Measurements from ENCODE around the gene PLA2G12B. TPM values are rescaled to one million over a fixed set of nuclear protein-coding genes. Genes with fewer than 3 reads are reported as not detected.

Gene PLA2G12B
- total and polyA plus RNA-seq, 2 experiments from 2014 or later, result not detected

DNA sequence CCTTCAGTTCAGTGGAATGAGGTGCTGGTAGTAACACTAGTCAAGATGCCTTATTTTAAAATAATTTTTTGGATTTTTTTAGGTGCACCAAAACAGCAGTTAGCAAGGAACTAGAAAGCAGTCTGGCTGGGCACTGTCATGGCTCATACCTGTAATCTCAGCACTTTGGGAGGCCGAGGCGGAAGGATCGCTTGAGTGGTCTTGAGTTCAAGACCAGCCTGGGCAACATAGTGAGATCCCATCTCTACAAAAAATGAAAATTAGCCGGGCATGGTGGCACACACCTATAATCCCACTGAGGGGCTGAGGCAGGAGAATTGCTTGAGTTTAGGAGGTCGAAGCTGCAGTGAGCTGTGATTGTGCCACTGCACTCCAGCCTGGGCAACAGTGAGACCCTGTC is 25.8 kb downstream of the PLA2G12B start:
- Histone ChIP-seq H3K4me2 (no peak overlapping the region), H3K36me3 (ENCODE audit: insufficient read depth) (no peaks in the 10 kb centered on the region), H3K27me3 (ENCODE audit: insufficient read depth) (no peaks in the 10 kb centered on the region), H3K4me1 (ENCODE audit: insufficient read depth) (no peaks in the 10 kb centered on the region), H4K20me1 (replicated peaks; ENCODE audit: insufficient read depth) (no peaks in the 10 kb centered on the region), H3F3A (replicated peaks; ENCODE audit: low read depth) (no peaks in the 10 kb centered on the region), H3K4me3 (no peak overlapping the region), H3K27ac (ENCODE audit: low read depth) (no peak overlapping the region), H3K79me2 (replicated peaks; ENCODE audit: insufficient read depth) (no peaks in the 10 kb centered on the region), H3K9me2 (ENCODE audit: insufficient read depth) (no peaks in the 10 kb centered on the region), H2AFZ (no peak overlapping the region)
- H3K9me3 Mint-ChIP-seq, result no peaks in the 10 kb centered on the region
- no peaks in the 10 kb centered on the region for H3K4me1 Mint-ChIP-seq
- H3K36me3 Mint-ChIP-seq (ENCODE audit: low read depth), result no peaks in the 10 kb centered on the region
- no peak overlapping the region for H3K4me3 Mint-ChIP-seq
- no peaks in the 10 kb centered on the region for H3K27me3 Mint-ChIP-seq (ENCODE audit: insufficient read depth, low read depth, poor library complexity)
- ATAC-seq (no peak), DNase-seq (ENCODE audit: low spot score) (no peak)
- TF ChIP-seq ZNF114 (CRISPR knock-in tag; IDR thresholded peaks at IDR 0.05) (no peak), EZH2 (IDR thresholded peaks at IDR 0.05; ENCODE audit: low read depth, unreplicated experiment) (no peak), EZH2phosphoT487 (IDR thresholded peaks at IDR 0.05; ENCODE audit: unreplicated experiment) (no peak)
- TF ChIP-seq, protein P1, sequence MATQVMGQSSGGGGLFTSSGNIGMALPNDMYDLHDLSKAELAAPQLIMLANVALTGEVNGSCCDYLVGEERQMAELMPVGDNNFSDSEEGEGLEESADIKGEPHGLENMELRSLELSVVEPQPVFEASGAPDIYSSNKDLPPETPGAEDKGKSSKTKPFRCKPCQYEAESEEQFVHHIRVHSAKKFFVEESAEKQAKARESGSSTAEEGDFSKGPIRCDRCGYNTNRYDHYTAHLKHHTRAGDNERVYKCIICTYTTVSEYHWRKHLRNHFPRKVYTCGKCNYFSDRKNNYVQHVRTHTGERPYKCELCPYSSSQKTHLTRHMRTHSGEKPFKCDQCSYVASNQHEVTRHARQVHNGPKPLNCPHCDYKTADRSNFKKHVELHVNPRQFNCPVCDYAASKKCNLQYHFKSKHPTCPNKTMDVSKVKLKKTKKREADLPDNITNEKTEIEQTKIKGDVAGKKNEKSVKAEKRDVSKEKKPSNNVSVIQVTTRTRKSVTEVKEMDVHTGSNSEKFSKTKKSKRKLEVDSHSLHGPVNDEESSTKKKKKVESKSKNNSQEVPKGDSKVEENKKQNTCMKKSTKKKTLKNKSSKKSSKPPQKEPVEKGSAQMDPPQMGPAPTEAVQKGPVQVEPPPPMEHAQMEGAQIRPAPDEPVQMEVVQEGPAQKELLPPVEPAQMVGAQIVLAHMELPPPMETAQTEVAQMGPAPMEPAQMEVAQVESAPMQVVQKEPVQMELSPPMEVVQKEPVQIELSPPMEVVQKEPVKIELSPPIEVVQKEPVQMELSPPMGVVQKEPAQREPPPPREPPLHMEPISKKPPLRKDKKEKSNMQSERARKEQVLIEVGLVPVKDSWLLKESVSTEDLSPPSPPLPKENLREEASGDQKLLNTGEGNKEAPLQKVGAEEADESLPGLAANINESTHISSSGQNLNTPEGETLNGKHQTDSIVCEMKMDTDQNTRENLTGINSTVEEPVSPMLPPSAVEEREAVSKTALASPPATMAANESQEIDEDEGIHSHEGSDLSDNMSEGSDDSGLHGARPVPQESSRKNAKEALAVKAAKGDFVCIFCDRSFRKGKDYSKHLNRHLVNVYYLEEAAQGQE (IDR thresholded peaks at IDR 0.05; ENCODE audit: unreplicated experiment), result no peak
- TF ChIP-seq, protein P2, sequence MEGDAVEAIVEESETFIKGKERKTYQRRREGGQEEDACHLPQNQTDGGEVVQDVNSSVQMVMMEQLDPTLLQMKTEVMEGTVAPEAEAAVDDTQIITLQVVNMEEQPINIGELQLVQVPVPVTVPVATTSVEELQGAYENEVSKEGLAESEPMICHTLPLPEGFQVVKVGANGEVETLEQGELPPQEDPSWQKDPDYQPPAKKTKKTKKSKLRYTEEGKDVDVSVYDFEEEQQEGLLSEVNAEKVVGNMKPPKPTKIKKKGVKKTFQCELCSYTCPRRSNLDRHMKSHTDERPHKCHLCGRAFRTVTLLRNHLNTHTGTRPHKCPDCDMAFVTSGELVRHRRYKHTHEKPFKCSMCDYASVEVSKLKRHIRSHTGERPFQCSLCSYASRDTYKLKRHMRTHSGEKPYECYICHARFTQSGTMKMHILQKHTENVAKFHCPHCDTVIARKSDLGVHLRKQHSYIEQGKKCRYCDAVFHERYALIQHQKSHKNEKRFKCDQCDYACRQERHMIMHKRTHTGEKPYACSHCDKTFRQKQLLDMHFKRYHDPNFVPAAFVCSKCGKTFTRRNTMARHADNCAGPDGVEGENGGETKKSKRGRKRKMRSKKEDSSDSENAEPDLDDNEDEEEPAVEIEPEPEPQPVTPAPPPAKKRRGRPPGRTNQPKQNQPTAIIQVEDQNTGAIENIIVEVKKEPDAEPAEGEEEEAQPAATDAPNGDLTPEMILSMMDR (conservative IDR thresholded peaks at IDR 0.05; ENCODE audit: low read depth in 2 of 2), result no peak
- H3K27ac Mint-ChIP-seq, result no peak overlapping the region

DNA sequence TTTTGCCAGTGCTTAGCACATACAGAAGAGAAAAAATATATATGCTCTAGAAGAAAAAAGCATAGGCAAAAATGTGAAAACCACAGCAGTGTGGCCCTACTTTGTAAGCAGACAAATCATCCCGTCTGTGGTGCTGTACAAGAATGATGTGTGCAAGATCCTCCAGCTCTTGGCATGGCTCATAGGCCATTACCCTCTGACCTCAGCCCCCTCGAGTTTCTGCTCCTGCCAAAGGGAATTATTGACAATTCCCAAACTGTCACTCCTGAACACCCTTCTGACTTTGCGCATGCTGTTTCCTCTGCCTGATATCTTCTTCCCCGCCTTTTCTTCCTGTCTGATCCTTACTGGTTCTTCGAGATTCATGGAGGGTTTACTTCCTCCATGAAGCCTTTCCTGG is 27.1 kb downstream of the PLA2G12B start:
- Histone ChIP-seq H3K27me3 (ENCODE audit: insufficient read depth) (no peaks in the 10 kb centered on the region), H3K4me3 (no peak overlapping the region), H3K79me2 (replicated peaks; ENCODE audit: insufficient read depth) (no peaks in the 10 kb centered on the region), H4K20me1 (replicated peaks; ENCODE audit: insufficient read depth) (no peaks in the 10 kb centered on the region), H3K27ac (ENCODE audit: low read depth) (no peak overlapping the region), H3K4me1 (ENCODE audit: insufficient read depth) (no peaks in the 10 kb centered on the region), H3K4me2 (no peak overlapping the region), H3K36me3 (ENCODE audit: insufficient read depth) (no peaks in the 10 kb centered on the region), H3F3A (replicated peaks; ENCODE audit: low read depth) (no peaks in the 10 kb centered on the region), H2AFZ (peak overlapping the region; percentile 16; the same call in 1 of the 2 replicates), H3K9me2 (ENCODE audit: insufficient read depth) (no peaks in the 10 kb centered on the region)
- Mint-ChIP-seq H3K36me3 (ENCODE audit: low read depth) (no peaks in the 10 kb centered on the region), H3K27me3 (ENCODE audit: insufficient read depth, low read depth, poor library complexity) (no peaks in the 10 kb centered on the region), H3K4me3 (no peak overlapping the region), H3K9me3 (no peaks in the 10 kb centered on the region; the same call in 2 of the 3 replicates), H3K27ac (no peak overlapping the region), H3K4me1 (no peaks in the 10 kb centered on the region)
- DNase-seq (ENCODE audit: low spot score) (no peak), ATAC-seq (no peak)
- no peak for TF ChIP-seq ZNF114 (CRISPR knock-in tag; IDR thresholded peaks at IDR 0.05)
- no peak for TF ChIP-seq CREB1 (CRISPR knock-in tag; IDR thresholded peaks at IDR 0.05; ENCODE audit: low read depth)
- no peak for TF ChIP-seq ZNF331 (CRISPR knock-in tag; IDR thresholded peaks at IDR 0.05; ENCODE audit: low read depth)
